Measurements from ENCODE around the gene CNTFR. TPM values are rescaled to one million over a fixed set of nuclear protein-coding genes. Genes with fewer than 3 reads are reported as not detected.

The CNTFR gene
- total and polyA plus RNA-seq, 2 of the 8 experiments (the other 6 are each of a cell fraction or from before 2014, with no cell fraction given), result 1.2 to 4.2 TPM

GRCh38 chr9:34518896-34519295 lies 70.6 kb downstream of the CNTFR start (continued):
- TF ChIP-seq CHD7 (IDR thresholded peaks at IDR 0.05; ENCODE audit: insufficient replicate concordance, low read length) (no peak), SIX5 (IDR thresholded peaks at IDR 0.05; ENCODE audit: low read depth, low read length) (no peak), TCF12 (IDR thresholded peaks at IDR 0.05; ENCODE audit: low read depth, low read length) (no peak), POU5F1 (IDR thresholded peaks at IDR 0.05; ENCODE audit: low read depth, low read length) (no peak), BRCA1 (IDR thresholded peaks at IDR 0.05; ENCODE audit: low read depth, low read length) (no peak), ATF2 (IDR thresholded peaks at IDR 0.05; ENCODE audit: low read length) (no peak)

Data from H1 (cell line).